Endometrial microvascular endothelial cells (primary cell): ENCODE data around the gene PCDH18. TPM values are rescaled to one million over a fixed set of nuclear protein-coding genes. Genes with fewer than 3 reads are reported as not detected.

Source experiments
- in situ Hi-C: cut with HindIII; loops from 2 replicates; pipeline ENCODE4 v1.10.0; 2017; ENCODE audit warnings: low sequenced_read_pairs, low pct_unique_long_range_greater_than_20kb; ENCODE audit errors: inconsistent ontology term
- total RNA-seq: library from RNA; depleted of rRNA; stranded (reverse); fragments of >200 nt; gene quantifications from one replicate; pipeline ENCODE4 v1.2.3, GENCODE V29; 2015; ENCODE audit errors: inconsistent ontology term

The PCDH18 gene
- total RNA-seq, 1 donor from 2014 or later = 1.9 TPM

DNA sequence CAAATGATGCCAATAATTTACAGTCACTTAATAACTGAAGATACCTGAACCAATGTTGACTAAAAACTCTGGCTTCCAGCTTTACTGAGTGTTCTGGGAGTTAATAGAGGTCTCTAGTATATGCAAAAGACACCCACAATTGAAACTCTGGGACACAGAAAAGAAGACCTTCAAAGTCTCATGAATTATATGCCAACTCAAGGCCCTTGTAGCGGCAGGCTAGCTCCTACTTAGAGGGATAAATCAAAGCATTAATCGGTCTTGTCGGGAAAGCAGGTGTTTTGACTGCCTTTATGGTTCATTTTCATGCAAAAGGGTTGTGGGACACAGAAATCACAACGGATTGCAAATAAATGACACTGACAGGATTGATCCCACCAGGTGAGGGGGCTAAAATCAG is 55.9 kb downstream of the PCDH18 start:
- in situ Hi-C loops = no loop called here

DNA sequence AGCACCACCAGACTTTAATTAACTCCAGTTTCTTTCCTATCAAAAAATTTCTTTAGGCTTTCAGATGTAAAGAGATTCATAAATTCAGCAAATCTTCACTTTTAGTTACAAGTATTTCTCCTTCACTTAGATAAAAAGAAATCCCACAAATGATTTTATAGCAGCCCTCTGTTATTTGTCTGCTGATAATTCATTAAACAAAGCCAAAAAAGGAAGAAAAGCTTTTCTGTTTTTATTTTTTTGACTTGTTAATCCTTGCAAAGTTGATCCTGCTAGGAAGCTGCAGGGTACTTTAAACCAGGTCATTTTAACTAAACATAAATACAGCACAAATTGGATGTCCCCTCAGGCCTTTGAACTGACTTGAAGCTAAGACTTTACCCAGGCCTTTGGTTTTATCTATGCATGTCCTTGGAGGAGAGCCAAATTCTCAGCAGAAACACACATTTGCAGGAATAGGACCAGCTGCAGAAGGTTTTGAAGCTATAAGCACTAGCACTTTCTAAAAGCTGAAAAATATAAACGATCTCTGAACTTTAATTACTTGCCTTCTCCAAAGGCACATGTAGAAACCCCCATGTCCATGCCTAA is 57.5 kb downstream of the PCDH18 start:
- in situ Hi-C loops = no loop called here

GRCh38 chr4:137471895-137472294 is 60.4 kb downstream of the PCDH18 start:
- in situ Hi-C loops = no loop called here

DNA sequence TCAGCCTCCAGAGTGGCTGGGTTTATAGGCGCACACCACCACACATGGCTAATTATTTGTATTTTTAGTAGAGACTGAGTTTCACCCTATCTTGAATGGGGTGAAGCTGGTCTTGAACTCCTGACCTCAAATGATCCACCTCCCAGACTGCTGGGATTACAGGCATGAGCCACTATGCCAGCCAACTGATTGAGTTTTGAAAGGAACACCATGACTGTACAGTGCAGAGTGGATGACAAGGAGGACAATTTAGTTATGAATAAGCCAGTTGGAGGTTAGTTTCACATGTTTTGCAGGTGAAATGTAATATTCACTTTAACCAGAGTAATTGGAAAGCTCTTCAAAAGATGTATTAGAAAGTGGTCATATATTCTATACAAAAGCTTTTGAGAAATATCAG is 60.8 kb downstream of the PCDH18 start:
- in situ Hi-C loops = no loop called here

GRCh38 chr4:137470806-137471205 is 61.5 kb downstream of the PCDH18 start:
- in situ Hi-C loops = no loop called here
